ENCODE data around the gene PLCE1.

The PLCE1 gene

GRCh38 chr10:93994438-93994801 is 689 bp downstream of the PLCE1 start:
- DNase-seq (no peak), ATAC-seq (no peak)

- no peak for DNase-seq
- no peak for ATAC-seq
These were observed 1.5 kb downstream of the PLCE1 start for GRCh38 chr10:93995182-93995581.

- ATAC-seq = no peak
- DNase-seq = no peak
These were observed 2.0 kb downstream of the PLCE1 start for GRCh38 chr10:93995598-93996271.

DNA sequence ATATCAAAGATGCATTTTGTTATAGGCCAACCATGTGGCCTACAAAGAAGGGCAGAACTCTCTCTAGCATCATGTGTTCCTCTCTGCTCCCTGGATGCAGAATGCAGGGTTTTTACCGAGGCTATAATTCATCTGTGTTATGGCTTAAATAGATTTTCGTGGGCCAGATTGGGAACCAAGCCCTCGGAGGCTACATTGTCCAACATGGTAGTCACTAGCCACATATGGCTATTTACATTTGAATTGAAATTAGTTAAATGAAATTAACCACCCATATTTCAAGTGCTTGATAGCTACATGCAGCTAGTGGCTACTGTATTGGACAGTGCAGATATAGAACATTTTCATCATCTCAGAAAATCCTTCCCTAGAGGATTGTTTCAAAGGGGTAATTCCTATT is 2.8 kb downstream of the PLCE1 start:
- DNase-seq (no peak), ATAC-seq (no peak)

DNA sequence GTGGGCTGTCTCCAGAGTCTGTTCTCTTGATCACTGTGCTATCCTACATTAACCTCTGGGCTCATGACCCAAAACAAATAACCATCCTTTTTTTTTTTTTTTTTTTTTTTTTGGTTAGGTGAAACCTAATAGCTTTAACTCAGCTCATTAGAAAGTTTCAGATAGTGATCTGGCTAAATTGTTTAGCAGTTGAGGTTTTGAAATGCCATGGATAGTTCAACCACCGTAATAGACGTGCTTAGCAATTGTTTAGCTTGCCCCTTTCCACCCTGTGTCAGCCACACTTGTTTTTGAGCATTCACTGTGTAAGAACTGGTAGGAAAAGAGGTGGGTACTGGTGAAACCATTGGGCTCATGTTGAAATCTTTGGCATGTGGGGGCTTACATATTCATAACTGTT is 3.8 kb downstream of the PLCE1 start:
- ATAC-seq = no peak
- no peak for DNase-seq

- DNase-seq (no peak), ATAC-seq (no peak)
These were observed 5.7 kb downstream of the PLCE1 start for GRCh38 chr10:93999401-93999851.

GRCh38 chr10:94000638-94001415 is 7.1 kb downstream of the PLCE1 start:
- DNase-seq = no peak
- ATAC-seq = no peak

DNA sequence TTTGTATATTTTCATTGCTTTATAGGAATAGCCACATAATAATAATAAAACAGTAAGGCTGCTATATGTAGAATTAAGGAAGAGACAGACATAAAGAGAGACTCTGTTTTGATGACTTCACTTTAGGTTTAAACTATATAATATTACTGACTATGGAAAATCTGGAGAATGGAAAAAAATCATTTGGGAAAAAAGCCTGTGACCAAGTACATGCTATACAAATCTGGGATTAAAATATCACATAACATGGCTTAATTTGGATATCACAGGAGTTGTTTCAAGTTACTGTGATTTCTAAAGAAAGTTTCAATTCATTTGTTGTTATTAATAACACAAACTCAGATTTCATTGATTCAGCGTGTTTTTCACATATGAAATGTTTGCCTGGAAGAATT is 7.7 kb downstream of the PLCE1 start:
- DNase-seq (no peak), ATAC-seq (no peak)

- DNase-seq (no peak), ATAC-seq (no peak)
These were observed 8.4 kb downstream of the PLCE1 start for GRCh38 chr10:94002156-94002555.

GRCh38 chr10:94003488-94003887 is 9.8 kb downstream of the PLCE1 start:
- ATAC-seq (no peak), DNase-seq (no peak)

DNA sequence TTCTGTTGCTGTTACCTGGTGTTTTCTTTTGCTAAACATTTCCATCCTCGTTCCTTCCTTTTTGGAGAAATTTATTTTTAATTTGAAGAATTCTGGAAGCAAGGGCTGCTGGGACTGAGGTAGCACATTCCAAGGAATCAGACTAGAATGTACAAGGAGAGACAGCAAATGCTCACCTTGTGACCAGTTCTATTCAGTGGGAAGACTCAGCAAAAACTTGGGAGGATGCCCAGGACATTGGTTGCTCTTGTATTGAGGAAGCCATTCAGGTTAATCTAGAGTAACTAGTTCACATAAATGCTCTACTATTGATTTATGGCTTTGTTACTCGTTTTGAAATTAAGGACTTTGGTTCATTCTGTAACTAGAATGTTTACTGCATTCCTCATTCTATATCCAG is 11.3 kb downstream of the PLCE1 start:
- no peak for DNase-seq

GRCh38 chr10:94006591-94007550 is 13.1 kb downstream of the PLCE1 start:
- ATAC-seq (no peak), DNase-seq (no peak)

More for the DNA sequence above, 11.3 kb downstream of the PLCE1 start:
- no peak for ATAC-seq

DNA sequence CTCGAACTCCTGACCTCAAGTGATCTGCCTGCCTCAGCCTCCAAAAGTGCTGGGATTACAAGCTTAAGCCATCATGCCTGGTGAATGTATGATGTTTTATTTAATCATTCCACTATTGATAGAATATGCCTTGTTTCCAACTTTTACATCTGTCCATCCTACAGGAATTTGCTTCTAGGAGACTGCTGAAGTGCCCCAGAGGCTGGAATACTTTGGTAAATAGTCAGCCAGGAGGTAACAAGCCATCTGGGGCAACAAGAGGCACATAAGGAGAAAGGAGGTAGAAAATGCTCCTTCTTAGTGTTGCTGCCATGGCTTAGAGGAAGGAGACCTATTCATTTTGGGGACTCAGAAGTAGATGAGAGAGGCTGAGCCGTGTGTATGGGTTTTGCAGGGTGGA is 14.8 kb downstream of the PLCE1 start:
- ATAC-seq = no peak
- DNase-seq = no peak

GRCh38 chr10:94010116-94010515 is 16.4 kb downstream of the PLCE1 start:
- DNase-seq (no peak), ATAC-seq (no peak)

DNA sequence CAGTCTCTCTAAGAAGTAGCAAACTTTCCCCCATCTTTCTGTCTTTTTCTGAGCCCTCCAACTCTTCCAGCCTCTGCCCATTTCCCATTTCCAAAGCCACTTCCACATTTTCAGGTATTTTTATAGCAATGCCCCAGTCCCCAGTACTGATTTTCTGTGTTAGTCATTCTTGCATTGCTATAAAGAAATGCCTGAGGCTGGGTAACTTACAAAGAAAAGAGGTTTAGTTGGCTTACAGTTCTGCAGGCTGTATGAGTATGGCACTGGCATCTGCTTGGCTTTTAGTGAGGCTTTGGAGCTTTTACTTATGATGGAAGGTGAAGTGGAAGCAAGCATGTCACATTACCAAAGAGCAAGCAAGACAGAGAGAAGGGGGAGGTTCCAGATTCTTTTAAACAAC is 17.2 kb downstream of the PLCE1 start:
- ATAC-seq = no peak
- DNase-seq = no peak

DNA sequence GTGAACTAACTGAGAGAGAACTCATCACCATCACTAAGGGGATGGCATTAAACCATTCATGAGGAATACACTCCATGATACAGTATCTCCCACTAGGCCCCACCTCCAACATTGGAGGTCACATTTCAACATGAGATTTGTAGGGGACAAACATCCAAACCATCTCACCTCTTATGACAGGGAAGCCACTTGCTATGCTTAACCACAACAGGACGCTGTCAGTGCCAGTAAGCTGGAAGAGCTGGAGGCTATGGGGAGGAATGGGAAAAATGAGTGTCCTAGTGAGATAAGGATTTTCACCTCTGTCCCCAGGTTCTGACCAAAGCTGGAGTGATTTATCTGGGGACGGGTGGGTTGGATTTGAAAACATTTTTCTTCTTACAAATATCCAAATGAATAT is 17.6 kb downstream of the PLCE1 start:
- no peak for ATAC-seq
- no peak for DNase-seq

DNA sequence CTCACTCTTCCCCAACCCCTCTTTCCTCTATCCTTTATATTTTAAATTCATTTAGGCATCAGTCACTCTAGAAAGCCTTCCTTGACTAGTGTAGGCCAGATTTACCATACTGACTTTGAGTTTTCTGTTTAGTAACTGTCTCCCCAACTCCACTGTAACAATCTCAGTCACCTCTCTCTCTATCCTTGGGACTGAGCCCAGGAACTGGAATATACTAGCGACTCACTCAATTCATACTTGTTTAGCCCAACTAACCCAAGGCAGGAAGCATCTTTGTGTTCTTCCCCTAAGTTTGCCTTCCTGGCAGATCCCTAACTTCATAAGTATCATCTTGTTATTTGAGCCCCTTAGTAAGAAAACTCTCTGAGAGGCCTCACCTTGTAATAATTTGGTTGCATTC is 19.1 kb downstream of the PLCE1 start:
- DNase-seq = no peak
- ATAC-seq = no peak

DNA sequence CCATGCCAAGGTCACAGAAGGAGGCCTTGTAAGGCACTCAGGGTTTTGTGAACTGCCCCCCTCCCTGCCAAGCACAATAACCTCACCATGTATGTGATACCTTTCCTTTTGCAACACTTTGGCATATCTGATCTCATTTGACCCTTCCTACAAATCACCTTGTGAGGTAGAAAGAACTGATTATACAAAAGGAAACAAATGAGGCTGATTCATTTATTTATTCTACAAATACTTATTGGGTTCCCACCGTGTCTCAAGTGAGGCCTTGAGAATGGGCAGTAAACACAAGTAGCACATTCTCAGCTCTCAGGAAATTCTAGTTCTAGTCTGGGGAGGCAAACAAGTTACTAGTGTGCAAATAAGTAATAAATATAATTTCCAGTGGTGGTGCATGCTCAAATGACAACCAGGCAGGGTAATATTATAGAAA is 19.6 kb downstream of the PLCE1 start:
- ATAC-seq = no peak
- no peak for DNase-seq

DNA sequence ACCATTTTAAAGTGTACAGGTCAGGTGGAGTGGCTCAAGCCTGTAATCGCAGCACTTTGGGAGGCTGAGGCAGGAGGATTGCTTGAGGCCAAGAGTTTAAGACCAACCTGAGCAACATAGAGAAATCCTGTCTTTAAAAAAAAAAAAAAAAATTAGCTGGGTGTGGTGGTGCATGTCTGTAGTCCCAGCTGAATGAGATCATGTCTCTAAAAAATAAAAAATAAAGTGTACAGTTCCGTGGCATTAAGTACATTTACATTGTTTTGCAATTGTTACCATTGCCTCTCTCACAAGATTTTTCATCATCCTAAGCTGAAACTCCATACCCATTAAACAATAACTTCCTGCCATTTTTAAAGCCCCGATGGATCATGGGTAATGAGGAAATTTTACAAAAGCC is 20.6 kb downstream of the PLCE1 start:
- ATAC-seq (no peak), DNase-seq (no peak)

GRCh38 chr10:94016727-94017714 is 23.3 kb downstream of the PLCE1 start:
- no peak for DNase-seq
- ATAC-seq = no peak

DNA sequence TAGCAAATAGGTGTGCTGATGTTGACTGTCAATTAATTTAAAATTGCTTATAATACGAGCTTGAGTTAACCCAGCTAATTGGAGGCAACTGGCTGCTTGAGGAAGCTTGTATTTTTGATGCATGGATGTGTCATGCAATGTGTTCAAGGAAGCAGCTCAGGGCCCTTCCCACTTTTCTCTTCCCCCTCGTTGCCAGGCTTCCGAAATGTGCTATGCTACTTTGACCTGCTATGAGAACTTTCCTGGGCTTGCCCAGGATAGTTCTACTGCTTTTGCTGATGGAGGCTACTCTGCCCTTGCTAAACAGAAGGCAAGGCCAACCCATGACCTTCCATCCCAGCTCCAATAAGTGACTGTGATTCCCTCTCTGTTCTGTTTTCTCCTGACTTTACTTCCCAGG is 24.4 kb downstream of the PLCE1 start:
- ATAC-seq (no peak), DNase-seq (no peak)

DNA sequence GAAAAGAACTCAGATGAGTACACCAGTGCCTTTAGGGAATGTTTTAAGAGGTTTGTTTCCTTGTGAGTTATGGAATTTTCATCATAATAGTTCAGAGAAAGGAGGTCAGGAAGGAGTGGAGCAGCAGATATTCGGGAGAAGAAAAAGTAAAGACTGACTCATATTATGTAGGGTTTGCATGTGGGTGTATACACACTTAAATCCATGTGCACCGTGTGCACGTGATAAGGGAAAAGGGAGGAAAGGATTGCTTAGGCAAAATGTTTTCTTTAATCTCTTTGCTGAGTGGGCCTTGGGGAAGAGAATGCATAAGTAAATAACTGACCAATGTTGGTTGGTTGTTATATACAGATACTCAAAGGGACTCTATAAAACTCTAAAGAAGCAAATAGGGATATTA is 30.2 kb downstream of the PLCE1 start:
- ATAC-seq = no peak
- no peak for DNase-seq

All from stimulated activated naive CD8-positive, alpha-beta T cell treated with anti-CD3 and anti-CD28 coated beads, Interleukin-15, Interleukin-2, amounts not matched to agents 100 U/mL and 50 U/mL, for 24 hours (primary cell).